ENCODE results near the gene MCEMP1.

The MCEMP1 gene

DNA sequence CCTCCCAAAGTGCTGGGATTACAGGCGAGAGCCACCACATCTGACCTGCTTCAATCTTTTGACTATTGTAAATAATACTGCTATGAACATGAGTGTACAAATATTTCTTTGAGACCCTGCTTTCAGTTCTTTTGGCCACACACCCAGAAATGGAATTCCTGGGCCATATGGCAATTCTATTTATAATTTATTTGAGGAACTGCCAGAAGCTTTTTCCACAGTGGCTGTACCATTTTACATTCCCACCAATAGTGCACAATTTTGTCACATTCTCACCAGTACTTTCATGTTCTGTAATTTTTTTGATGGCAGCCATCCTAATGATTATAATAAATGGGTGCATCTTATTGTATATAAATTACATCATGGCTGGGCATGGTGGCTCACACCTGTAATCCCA is 38.8 kb downstream of the MCEMP1 start:
- Histone ChIP-seq H3K4me3 (ENCODE audit: control insufficient read depth in 1 of 7, extremely low read depth in 1 of 7, insufficient read depth in 4 of 7, low read depth in 2 of 7, low read length in 6 of 7) (no peak overlapping the region), H3K27ac (ENCODE audit: insufficient read depth in 1 of 2, low read depth in 1 of 2, low read length in 2 of 2, poor library complexity in 1 of 2, severe bottlenecking in 2 of 2) (no peak overlapping the region), H3K36me3 (ENCODE audit: control insufficient read depth in 4 of 4, insufficient read depth in 4 of 4, low read length in 3 of 4) (no peaks in the 10 kb centered on the region), H3K27me3 (replicated peaks in 2 of 5; ENCODE audit: control insufficient read depth in 4 of 5, insufficient read depth in 5 of 5, low read length in 4 of 5) (no peaks in the 10 kb centered on the region), H3K4me1 (ENCODE audit: control extremely low read depth in 1 of 4, control insufficient read depth in 4 of 4, insufficient read depth in 4 of 4, low read length in 3 of 4) (peaks cover 0 to 36% (median 6%) of the 10 kb centered on the region in 4 experiments), H3K9me3 (ENCODE audit: control extremely low read depth in 1 of 5, control insufficient read depth in 4 of 5, insufficient read depth in 2 of 5, low read depth in 1 of 5, low read length in 4 of 5) (peaks cover 0 to 5% (median 2%) of the 10 kb centered on the region in 5 experiments)
- WGBS (ENCODE audit: insufficient coverage): no CpG with 5 or more reads among the region's 1 CpG
- ChIA-PET CTCF (interaction anchor here (1.2 kb wide), 1 partner anchor 35 kb away, joined by 3 read pairs; the partner anchor contains the start of gene TRAPPC5), POLR2A (interaction anchor here (0.7 kb wide), 1 partner anchor 32 kb away, joined by 9 read pairs; the partner anchor contains the start of gene CD209)
- DNase-seq: no peak

GRCh38 chr19:7716762-7717161 is 39.9 kb downstream of the MCEMP1 start:
- CTCF ChIA-PET: no interaction called here

DNA sequence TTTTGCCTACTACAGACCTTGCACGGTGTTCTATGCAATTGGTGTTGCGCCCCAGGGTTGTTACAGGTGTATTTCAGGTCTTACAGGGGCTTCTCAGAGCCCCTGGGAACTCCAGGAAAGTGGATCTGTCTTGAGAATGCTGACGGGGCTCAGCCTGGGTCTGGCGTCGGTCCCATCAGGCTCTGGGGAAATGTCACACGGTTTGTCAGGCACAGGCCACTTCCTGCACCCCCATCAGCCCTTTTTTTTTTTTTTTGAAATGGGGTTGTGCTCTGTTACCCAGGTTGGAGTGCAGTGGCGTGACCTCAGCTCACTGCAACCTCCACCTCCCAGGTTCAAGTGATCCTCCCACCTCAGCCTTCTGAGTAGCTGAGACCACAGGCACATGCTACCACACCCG is 41.8 kb downstream of the MCEMP1 start:
- WGBS (ENCODE audit: insufficient coverage): 29% methylated on average over 6 of the region's 8 CpGs
- ChIA-PET POLR2A (no interaction called here), CTCF (interaction anchor here (1.2 to 1.9 kb wide), 2 partner anchors 38 to 66 kb away, joined by 4 to 6 read pairs; partner anchors contain the start of gene TRAPPC5)
- DNase-seq: peak in 2 of 3 donors; percentile 63 to 67
- no peaks in the 10 kb centered on the region for H3K36me3 ChIP-seq (ENCODE audit: control insufficient read depth in 4 of 4, insufficient read depth in 4 of 4, low read length in 3 of 4)
- H3K9me3 ChIP-seq (ENCODE audit: control extremely low read depth in 1 of 5, control insufficient read depth in 4 of 5, insufficient read depth in 2 of 5, low read depth in 1 of 5, low read length in 4 of 5): peaks cover 0 to 5% (median 2%) of the 10 kb centered on the region in 5 experiments
- no peak overlapping the region for H3K27ac ChIP-seq (ENCODE audit: insufficient read depth in 1 of 2, low read depth in 1 of 2, low read length in 2 of 2, poor library complexity in 1 of 2, severe bottlenecking in 2 of 2)
- peaks cover 0 to 2% (median 0%) of the 10 kb centered on the region in 5 experiments for H3K27me3 ChIP-seq (replicated peaks in 2 of 5; ENCODE audit: control insufficient read depth in 4 of 5, insufficient read depth in 5 of 5, low read length in 4 of 5)
- H3K4me3 ChIP-seq (ENCODE audit: control insufficient read depth in 1 of 7, extremely low read depth in 1 of 7, insufficient read depth in 4 of 7, low read depth in 2 of 7, low read length in 6 of 7): peak overlapping the region in 1 of 7 experiments; percentile 32
- H3K4me1 ChIP-seq (ENCODE audit: control extremely low read depth in 1 of 4, control insufficient read depth in 4 of 4, insufficient read depth in 4 of 4, low read length in 3 of 4): peaks cover 0 to 31% (median 6%) of the 10 kb centered on the region in 4 experiments

More at GRCh38 chr19:7716762-7717161, 39.9 kb downstream of the MCEMP1 start:
- Histone ChIP-seq H3K4me1 (ENCODE audit: control extremely low read depth in 1 of 4, control insufficient read depth in 4 of 4, insufficient read depth in 4 of 4, low read length in 3 of 4) (peaks cover 0 to 35% (median 6%) of the 10 kb centered on the region in 4 experiments), H3K36me3 (ENCODE audit: control insufficient read depth in 4 of 4, insufficient read depth in 4 of 4, low read length in 3 of 4) (no peaks in the 10 kb centered on the region), H3K27me3 (replicated peaks in 2 of 5; ENCODE audit: control insufficient read depth in 4 of 5, insufficient read depth in 5 of 5, low read length in 4 of 5) (no peaks in the 10 kb centered on the region), H3K27ac (ENCODE audit: insufficient read depth in 1 of 2, low read depth in 1 of 2, low read length in 2 of 2, poor library complexity in 1 of 2, severe bottlenecking in 2 of 2) (no peak overlapping the region), H3K9me3 (ENCODE audit: control extremely low read depth in 1 of 5, control insufficient read depth in 4 of 5, insufficient read depth in 2 of 5, low read depth in 1 of 5, low read length in 4 of 5) (peaks cover 0 to 5% (median 2%) of the 10 kb centered on the region in 5 experiments), H3K4me3 (ENCODE audit: control insufficient read depth in 1 of 7, extremely low read depth in 1 of 7, insufficient read depth in 4 of 7, low read depth in 2 of 7, low read length in 6 of 7) (no peak overlapping the region)
- DNase-seq: no peak
- WGBS (ENCODE audit: insufficient coverage): 100% methylated on average over 1 of the region's 1 CpG
- POLR2A ChIA-PET: no interaction called here

- Histone ChIP-seq H3K36me3 (ENCODE audit: control insufficient read depth in 4 of 4, insufficient read depth in 4 of 4, low read length in 3 of 4) (no peaks in the 10 kb centered on the region), H3K27me3 (replicated peaks in 2 of 5; ENCODE audit: control insufficient read depth in 4 of 5, insufficient read depth in 5 of 5, low read length in 4 of 5) (peaks cover 0 to 2% (median 0%) of the 10 kb centered on the region in 5 experiments), H3K9me3 (ENCODE audit: control extremely low read depth in 1 of 5, control insufficient read depth in 4 of 5, insufficient read depth in 2 of 5, low read depth in 1 of 5, low read length in 4 of 5) (peaks cover 0 to 5% (median 2%) of the 10 kb centered on the region in 5 experiments), H3K4me3 (ENCODE audit: control insufficient read depth in 1 of 7, extremely low read depth in 1 of 7, insufficient read depth in 4 of 7, low read depth in 2 of 7, low read length in 6 of 7) (no peak overlapping the region), H3K27ac (ENCODE audit: insufficient read depth in 1 of 2, low read depth in 1 of 2, low read length in 2 of 2, poor library complexity in 1 of 2, severe bottlenecking in 2 of 2) (no peak overlapping the region), H3K4me1 (ENCODE audit: control extremely low read depth in 1 of 4, control insufficient read depth in 4 of 4, insufficient read depth in 4 of 4, low read length in 3 of 4) (peaks cover 0 to 21% (median 4%) of the 10 kb centered on the region in 4 experiments)
- no peak for DNase-seq
- ChIA-PET POLR2A (no interaction called here), CTCF (interaction anchor here (0.8 to 1.9 kb wide), 2 partner anchors 11 to 40 kb away, joined by 3 to 6 read pairs; partner anchors contain the start of gene TRAPPC5)
- 96% methylated on average over 3 of the region's 6 CpGs for WGBS (ENCODE audit: insufficient coverage)
Measured at GRCh38 chr19:7720351-7720750, 43.5 kb downstream of the MCEMP1 start.

DNA sequence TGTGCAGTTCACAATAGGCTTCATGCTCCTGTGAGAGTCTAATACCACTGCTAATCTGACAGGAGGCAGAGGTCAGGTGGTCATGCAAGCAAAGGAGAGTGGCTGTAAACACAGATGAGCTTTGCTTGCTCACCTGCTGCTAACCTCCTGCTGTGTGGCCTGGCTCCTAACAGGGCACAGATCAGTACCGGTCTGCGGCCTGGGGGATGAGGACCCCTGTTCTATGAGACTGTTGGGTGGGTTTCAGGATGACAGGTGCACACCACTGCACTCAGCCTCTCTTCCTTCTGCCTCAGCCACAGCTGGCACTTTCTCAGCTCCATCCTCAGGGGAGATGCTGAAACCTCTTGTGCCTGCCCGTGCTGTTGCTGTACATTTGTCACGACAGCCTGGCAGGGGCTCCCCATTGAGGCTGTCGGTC is 45.4 kb downstream of the MCEMP1 start:
- ChIA-PET POLR2A (no interaction called here), CTCF (interaction anchor here (1.0 kb wide), 1 partner anchor 42 kb away, joined by 3 read pairs; the partner anchor contains the start of gene TRAPPC5)
- H3K27me3 ChIP-seq (replicated peaks in 2 of 5; ENCODE audit: control insufficient read depth in 4 of 5, insufficient read depth in 5 of 5, low read length in 4 of 5): peaks cover 0 to 2% (median under 1%) of the 10 kb centered on the region in 5 experiments
- no peak overlapping the region for H3K27ac ChIP-seq (ENCODE audit: insufficient read depth in 1 of 2, low read depth in 1 of 2, low read length in 2 of 2, poor library complexity in 1 of 2, severe bottlenecking in 2 of 2)
- DNase-seq: no peak
- H3K36me3 ChIP-seq (ENCODE audit: control insufficient read depth in 4 of 4, insufficient read depth in 4 of 4, low read length in 3 of 4): no peaks in the 10 kb centered on the region
- H3K4me1 ChIP-seq (ENCODE audit: control extremely low read depth in 1 of 4, control insufficient read depth in 4 of 4, insufficient read depth in 4 of 4, low read length in 3 of 4): peaks cover 0 to 15% (median 4%) of the 10 kb centered on the region in 4 experiments
- no peak overlapping the region for H3K4me3 ChIP-seq (ENCODE audit: control insufficient read depth in 1 of 7, extremely low read depth in 1 of 7, insufficient read depth in 4 of 7, low read depth in 2 of 7, low read length in 6 of 7)
- WGBS (ENCODE audit: insufficient coverage): 83% methylated on average over 5 of the region's 5 CpGs
- no peaks in the 10 kb centered on the region for H3K9me3 ChIP-seq (ENCODE audit: control extremely low read depth in 1 of 5, control insufficient read depth in 4 of 5, insufficient read depth in 2 of 5, low read depth in 1 of 5, low read length in 4 of 5)

GRCh38 chr19:7725791-7726190 is 48.9 kb downstream of the MCEMP1 start:
- ChIA-PET POLR2A (no interaction called here), CTCF (interaction anchor here (1.7 kb wide), 1 partner anchor 74 kb away, joined by 5 read pairs; no protein-coding TSS in a partner anchor)
- no peak for DNase-seq
- H3K4me1 ChIP-seq (ENCODE audit: control extremely low read depth in 1 of 4, control insufficient read depth in 4 of 4, insufficient read depth in 4 of 4, low read length in 3 of 4): peaks cover 0 to 18% (median 7%) of the 10 kb centered on the region in 4 experiments
- no peaks in the 10 kb centered on the region for H3K9me3 ChIP-seq (ENCODE audit: control extremely low read depth in 1 of 5, control insufficient read depth in 4 of 5, insufficient read depth in 2 of 5, low read depth in 1 of 5, low read length in 4 of 5)
- no peak overlapping the region for H3K4me3 ChIP-seq (ENCODE audit: control insufficient read depth in 1 of 7, extremely low read depth in 1 of 7, insufficient read depth in 4 of 7, low read depth in 2 of 7, low read length in 6 of 7)
- 100% methylated on average over 1 of the region's 2 CpGs for WGBS (ENCODE audit: insufficient coverage)
- H3K36me3 ChIP-seq (ENCODE audit: control insufficient read depth in 4 of 4, insufficient read depth in 4 of 4, low read length in 3 of 4): no peaks in the 10 kb centered on the region
- H3K27me3 ChIP-seq (replicated peaks in 2 of 5; ENCODE audit: control insufficient read depth in 4 of 5, insufficient read depth in 5 of 5, low read length in 4 of 5): peaks cover 0 to 36% (median 17%) of the 10 kb centered on the region in 5 experiments
- H3K27ac ChIP-seq (ENCODE audit: insufficient read depth in 1 of 2, low read depth in 1 of 2, low read length in 2 of 2, poor library complexity in 1 of 2, severe bottlenecking in 2 of 2): no peak overlapping the region

- ChIA-PET CTCF (no interaction called here), POLR2A (no interaction called here)
- Histone ChIP-seq H3K4me1 (ENCODE audit: control extremely low read depth in 1 of 4, control insufficient read depth in 4 of 4, insufficient read depth in 4 of 4, low read length in 3 of 4) (peaks cover 0 to 21% (median 7%) of the 10 kb centered on the region in 4 experiments), H3K27ac (ENCODE audit: insufficient read depth in 1 of 2, low read depth in 1 of 2, low read length in 2 of 2, poor library complexity in 1 of 2, severe bottlenecking in 2 of 2) (no peak overlapping the region), H3K27me3 (replicated peaks in 2 of 5; ENCODE audit: control insufficient read depth in 4 of 5, insufficient read depth in 5 of 5, low read length in 4 of 5) (peaks cover 0 to 47% (median 22%) of the 10 kb centered on the region in 5 experiments), H3K9me3 (ENCODE audit: control extremely low read depth in 1 of 5, control insufficient read depth in 4 of 5, insufficient read depth in 2 of 5, low read depth in 1 of 5, low read length in 4 of 5) (no peaks in the 10 kb centered on the region), H3K4me3 (ENCODE audit: control insufficient read depth in 1 of 7, extremely low read depth in 1 of 7, insufficient read depth in 4 of 7, low read depth in 2 of 7, low read length in 6 of 7) (no peak overlapping the region), H3K36me3 (ENCODE audit: control insufficient read depth in 4 of 4, insufficient read depth in 4 of 4, low read length in 3 of 4) (no peaks in the 10 kb centered on the region)
- DNase-seq: peak in 1 of 3 donors; percentile 21
- WGBS (ENCODE audit: insufficient coverage): 18% methylated on average over 13 of the region's 16 CpGs
Measured at GRCh38 chr19:7729211-7729610, 52.3 kb downstream of the MCEMP1 start.
